Measurements from ENCODE around the gene HSPA14.
"Not testable (repeated sequence)": the region's sequence is repeated elsewhere in the genome, so short reads cannot be mapped to it uniquely, and the experiment has no call there.

The HSPA14 gene

DNA sequence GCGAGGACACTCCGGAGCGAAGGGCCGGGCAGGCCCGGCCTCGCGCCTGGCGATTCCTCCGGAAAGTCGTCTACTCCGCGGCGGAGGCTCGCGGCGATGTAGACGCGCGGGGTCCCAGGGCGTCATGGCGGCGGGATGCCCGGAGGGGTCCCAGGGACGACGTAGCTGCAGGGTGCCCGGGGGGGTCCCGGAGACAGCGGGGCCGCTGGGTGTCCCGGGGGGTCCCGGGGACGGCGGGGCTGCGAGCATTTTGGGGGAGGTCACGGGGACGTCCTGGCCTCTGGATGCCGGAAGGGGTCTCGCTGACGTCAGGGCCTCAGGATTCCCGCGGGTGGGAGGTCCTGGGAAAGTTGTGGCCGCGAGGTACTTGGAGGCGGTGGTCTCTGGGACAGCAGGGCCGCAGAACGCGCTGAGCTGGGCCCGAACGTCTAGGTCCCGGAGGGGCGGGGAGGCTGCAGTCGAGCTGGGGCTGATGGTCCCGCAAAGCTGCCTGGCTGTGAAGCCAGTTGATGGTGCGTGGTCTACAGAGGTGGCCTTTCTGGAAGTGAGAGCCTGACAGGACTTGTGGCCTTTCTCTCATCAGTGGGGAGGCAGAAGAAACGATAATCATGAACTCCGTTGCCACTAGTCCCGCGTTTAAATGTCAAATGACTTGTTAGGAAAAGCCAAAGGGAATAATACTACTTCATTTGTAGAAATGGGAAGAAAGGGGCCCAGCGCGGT, 637 bp downstream of the HSPA14 start:
- DNase-seq = no peak

DNA sequence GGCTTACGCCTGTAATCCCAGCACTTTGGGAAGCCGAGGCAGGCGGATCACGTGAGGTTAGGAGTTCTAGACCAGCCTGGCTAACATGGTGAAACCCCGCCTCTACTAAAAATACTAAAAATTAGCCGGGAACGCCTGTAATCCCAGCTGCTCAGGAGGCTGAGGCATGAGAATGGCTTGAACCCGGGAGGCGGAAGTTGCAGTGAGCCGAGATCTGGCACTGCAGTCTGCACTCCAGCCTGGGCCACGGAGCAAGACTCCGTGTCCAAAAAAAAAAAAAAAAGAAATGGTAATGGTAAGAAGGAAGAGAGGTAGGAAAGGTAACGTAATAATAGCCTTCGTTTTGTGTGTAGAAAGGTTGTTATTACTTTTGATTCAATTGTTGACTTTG, 1.2 kb downstream of the HSPA14 start:
- no peak for DNase-seq

DNA sequence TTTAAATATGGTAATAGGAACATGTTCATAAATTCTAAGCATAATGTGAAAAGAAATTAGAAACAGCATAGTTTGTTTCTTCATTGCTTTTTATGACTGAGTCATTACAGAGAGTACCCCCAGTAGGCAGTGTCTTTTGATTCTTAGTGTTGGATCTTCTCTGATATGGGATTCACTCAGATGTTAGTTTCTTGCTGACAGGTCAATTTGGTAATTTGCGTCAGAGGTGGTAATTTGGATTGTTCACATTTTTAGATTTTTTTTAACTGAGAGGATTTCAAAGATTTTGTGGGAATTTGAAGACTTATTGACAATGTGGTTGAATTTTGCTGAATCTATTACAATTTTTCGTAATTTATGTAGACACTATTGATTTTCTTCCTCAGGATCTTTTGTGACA, 2.1 kb downstream of the HSPA14 start:
- DNase-seq = no peak

DNA sequence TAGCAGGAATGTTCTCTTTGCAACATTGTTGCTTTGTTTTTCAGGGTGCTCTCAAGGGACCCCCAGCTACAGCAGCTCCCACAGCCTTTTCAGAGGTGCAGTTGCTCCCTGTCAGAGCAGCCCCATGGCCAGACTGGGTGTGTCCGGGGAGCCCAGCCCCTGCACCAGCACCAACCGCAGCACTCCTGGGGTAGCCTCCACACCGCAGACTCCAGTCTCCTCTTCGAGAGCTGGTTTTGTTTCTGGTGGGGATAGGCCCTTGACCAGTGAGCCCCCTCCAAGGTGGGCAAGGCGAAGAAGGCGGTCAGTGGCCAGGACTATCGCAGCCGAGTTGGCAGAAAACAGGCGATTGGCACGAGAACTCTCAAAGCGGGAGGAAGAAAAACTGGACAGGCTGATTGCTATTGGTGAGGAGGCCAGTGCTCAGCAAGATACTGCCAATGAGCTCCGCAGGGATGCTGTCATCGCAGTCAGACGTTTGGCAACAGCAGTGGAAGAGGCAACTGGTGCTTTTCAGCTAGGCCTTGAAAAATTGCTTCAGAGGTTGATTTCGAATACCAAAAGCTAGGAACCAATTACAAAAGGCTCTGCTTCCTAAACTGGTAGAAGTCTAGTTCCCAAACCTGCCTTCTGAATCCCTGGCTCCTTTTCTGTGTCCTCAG, 5.4 kb downstream of the HSPA14 start:
- DNase-seq = no peak

DNA sequence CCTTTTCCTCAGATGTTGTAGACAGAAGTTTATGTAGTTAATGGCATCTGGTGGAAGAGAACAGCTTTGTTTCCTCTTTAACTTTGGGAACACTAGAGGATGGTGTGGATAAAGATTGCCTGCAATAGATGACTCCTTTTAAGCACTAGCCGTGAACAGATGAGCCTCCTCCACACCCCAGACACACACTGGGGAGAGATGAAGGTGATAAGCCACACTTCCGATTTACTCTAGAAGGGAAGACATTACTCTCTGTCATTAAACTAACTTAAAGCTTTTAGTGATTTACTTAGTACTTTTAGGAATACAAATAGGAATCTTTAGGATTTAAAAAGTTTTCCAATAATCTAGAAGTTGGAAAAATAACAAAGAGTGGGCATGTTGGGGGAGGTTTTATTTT, 6.8 kb downstream of the HSPA14 start:
- no peak for DNase-seq

DNA sequence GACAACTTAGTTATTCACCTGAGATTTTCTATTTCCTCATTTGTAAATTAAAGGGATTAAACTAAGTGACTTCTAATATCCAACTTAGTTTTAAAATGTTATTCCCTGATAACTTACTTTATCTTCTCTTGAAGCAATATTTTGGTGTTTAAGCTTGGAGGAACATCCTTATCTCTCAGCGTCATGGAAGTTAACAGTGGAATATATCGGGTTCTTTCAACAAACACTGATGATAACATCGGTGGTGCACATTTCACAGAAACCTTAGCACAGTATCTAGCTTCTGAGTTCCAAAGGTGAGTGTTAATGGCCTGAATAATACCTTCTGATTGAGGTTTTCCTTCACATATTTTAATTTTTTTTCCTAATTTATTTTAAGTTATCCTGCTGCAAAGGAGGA, 14.1 kb downstream of the HSPA14 start:
- no peak for DNase-seq

DNA sequence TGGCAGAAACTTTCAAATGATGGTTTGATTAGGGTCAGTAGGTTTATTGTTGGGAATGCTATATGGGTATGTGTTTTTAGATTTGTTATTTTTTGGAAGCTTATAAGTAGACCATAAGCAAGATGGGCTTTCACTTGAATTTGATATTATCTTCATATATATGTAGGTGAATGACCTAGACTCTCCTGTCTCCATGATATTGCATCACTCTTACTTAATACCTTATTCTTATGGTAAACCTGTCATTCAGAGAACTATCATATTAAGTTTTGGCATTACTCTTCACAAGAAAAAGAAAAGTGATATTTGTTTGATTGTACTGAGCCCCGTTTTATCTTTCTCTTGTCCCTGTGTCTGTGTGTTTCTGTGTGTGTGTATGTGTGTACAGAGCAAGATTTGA, 17.3 kb downstream of the HSPA14 start:
- DNase-seq = no peak

DNA sequence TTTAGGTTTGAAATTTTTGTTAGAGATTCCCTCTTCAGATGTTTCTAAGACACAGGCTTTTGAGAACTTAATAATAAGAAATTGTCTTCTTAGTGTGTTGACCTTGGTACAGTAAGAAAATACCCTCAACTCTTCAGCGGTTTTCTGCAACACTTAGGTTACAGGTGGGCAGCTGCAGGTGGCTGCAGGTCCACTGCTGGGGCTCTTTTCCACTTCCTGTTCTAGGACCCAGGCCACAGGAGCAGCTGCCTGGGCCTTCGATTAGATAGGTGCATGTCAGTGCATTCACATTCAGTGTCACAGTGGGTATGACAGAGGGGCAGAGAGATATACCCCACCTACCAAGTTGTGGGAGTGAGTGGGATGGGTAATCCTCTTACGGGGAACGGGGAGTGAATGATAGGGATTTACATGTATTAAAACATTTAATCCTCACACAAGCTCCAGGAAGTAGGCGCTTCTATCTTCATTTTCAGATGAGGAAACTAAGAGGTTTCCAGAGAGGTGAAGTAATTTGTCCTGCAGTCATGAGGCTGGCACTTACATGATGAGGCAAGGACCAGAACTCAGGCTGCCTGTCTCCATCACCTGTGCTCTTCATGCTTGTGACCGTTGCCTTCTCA, 20.3 kb downstream of the HSPA14 start:
- DNase-seq = no peak

DNA sequence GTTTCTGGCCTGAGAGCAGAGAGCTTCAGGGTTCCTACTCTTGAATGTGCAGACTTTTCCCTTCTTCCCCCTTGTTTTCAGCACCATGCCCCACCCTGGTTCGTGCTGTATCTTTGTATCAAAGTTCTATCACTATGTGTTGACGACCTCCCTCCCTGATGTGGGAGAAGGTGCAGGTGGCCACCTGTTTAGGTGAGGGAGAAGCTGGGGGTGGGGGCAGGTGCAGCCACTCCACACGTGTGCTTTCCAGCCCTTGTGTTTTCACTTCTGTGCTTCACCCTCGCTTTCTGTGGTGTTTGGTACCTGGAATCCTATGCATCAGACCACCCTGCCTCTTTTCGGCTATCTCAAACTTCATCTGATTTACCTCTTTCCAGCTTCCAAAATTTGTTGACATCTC, 20.9 kb downstream of the HSPA14 start:
- no peak for DNase-seq

DNA sequence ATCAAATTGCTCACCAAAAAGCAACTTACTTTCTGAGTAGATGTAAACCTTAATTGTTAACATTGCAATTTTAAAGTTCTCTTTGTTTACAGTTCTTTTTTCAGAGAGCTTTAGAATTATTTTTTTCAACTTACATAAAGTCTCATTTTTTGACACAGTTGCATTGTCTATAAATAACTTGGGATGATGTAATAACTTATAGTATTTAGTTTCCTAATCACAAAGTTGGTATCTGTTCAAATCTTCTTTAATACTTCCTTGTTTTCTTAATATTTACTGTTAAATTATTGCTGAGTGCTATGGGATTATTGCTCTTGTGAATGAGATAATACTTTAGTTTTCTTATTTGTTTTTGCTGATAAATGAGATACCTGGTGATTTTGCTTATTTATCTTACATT, 21.7 kb downstream of the HSPA14 start:
- DNase-seq = no peak

DNA sequence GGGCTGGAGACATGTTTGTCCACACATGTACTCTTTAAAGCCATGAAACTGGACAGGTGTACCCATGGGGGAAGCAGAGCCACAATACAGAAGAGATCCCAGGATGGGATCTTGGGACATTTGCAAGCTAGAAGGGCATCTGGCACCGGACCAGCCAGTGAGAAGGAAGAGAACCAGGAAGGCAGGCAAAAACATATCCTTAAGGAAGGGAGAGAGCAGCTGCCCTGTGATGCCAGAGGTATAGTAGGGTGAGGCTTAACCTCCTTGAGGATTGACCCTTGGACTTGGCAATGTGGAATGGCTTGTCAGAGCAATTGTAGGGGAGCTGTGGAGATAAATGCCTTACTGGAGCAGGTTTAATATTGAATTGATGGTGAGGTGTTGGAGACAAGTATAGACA, 22.7 kb downstream of the HSPA14 start:
- DNase-seq = no peak

DNA sequence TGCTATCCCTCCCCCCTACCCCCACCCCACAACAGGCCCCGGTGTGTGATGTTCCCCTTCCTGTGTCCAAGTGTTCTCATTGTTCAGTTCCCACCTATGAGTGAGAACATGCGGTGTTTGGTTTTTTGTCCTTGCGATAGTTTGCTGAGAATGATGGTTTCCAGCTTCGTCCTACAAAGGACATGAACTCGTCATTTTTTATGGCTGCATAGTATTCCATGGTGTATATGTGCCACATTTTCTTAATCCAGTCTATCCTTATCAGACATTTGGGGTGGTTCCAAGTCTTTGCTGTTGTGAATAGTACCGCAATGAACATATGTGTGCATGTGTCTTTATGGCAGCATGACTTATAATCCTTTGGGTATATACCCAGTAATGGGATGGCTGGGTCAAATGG, 26.4 kb downstream of the HSPA14 start:
- DNase-seq = not testable (repeated sequence)

DNA sequence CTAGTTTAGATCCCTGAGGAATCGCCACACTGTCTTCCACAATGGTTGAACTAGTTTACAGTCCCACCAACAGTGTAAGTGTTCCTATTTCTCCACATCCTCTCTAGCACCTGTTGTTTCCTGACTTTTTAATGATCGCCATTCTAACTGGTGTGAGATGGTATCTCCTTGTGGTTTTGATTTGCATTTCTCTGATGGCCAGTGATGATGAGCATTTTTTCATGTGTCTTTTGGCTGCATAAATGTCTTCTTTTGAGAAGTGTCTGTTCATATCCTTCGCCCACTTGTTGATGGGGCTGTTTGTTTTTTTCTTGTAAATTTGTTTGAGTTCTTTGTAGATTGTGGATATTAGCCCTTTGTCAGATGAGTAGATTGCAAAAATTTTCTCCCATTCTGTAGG, 26.8 kb downstream of the HSPA14 start:
- not testable (repeated sequence) for DNase-seq

DNA sequence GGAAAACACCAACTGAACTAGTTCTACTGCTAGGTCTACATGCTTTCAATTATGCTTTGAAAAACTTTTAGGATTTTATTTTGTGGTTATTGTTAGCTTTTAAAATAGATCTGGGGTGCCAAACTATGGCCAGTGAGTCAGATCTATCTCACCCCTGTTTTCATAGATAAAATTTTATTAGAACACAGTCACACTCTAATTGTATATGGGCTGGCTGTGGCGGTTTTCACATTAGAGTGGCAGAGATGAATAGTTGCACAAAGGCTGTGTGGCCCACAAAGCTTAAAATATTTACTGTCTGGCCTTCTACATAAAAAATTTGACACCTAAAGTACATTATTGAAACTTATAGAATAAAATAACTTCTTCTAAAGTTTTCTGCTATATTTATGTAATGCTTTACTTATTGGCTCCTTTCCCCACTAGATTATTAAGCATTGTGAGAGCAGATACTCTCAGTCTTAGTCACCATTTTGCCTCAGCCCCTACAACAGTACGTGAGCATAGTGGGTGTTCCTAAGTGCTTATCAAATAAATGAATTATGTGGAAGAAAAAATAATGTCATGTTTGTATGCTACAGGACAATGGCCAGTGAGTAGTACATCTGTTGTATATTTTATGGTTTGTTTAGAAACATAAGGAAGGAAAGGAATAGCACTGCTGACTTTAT, 35.1 kb downstream of the HSPA14 start:
- no peak for DNase-seq

DNA sequence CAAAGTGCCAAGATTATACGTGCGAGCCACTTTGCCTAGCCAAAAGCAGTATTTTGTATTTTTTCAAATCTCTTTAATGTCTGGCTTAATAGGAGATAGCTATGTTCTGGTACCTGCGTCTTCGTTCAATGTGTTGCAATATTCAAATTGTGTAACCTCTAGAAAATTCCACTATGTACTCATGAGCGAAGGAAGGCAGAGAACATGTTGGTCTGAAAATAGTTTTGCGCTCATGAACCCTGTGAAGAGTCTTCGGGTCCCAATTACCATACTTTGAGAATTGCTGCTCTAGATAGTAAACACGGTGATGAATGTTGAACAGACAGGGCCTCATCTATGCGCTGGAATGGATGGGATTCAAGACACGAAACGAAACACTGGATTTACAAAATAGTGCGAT, 37.8 kb downstream of the HSPA14 start:
- no peak for DNase-seq

DNA sequence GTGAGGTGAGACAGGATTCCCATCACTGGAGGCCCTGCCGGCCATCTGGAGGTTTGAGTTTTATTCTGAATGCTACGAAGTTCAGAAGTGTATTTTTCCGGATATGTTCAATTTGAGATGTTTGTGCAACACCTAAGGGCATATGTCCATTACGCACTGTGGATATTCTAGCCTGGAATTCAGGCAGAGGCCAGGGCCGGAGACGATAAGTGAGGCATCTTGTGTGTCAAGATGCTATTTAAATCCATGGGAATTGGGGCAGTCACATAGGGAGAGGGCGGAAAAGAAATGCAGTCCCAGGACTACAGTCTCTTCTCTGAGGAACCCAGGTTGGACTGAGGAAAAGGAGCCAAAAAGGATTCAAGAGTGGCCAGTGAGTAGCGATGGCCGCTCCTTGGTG, 38.7 kb downstream of the HSPA14 start:
- no peak for DNase-seq

DNA sequence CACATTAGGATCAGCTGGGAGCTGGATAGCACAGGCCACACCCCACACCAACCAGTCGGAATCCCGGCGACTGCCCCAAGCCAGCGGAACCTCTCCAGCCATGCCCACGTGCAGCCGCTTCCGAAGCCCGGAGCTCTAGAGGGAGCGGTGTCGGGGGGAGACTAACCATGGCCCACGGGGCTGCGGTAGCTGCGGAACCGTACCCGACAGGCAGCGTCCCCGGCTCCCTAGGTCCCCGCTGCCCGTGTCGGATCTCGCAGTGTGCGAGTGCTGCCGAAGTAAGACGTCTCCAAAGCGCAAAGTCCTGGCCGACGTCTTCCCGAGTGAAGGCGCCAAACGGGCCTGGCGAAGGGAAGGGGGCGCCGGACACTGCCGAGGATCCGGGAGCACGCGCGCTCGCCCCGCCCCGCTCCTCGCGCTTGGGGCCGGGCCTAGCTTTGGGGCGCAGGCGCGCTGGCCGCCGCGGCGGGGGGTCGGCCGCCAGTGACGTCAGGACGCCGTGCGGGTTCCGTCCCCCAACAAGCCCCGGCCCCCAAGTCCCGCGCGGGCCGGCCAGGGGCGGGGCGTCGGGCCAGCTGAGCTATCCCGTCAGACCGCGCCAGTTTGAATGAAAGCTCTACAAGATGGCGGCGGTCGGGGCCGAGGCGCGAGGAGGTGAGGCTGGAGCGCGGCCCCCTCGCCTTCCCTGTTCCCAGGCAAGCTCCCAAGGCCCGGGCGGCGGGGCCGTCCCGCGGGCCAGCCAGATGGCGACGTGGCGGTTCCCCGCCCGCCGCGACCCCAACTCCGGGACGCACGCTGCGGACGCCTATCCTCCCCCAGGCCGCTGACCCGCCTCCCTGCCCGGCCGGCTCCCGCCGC, 40.4 kb downstream of the HSPA14 start, which contains the start of gene SUV39H2:
Gene SUV39H2, plus strand, starts transcription at position 601 of the 858 bp plus-strand sequence. Its CDS starts 23 bp downstream, at position 624.
- DNase-seq = peak; percentile 62

DNA sequence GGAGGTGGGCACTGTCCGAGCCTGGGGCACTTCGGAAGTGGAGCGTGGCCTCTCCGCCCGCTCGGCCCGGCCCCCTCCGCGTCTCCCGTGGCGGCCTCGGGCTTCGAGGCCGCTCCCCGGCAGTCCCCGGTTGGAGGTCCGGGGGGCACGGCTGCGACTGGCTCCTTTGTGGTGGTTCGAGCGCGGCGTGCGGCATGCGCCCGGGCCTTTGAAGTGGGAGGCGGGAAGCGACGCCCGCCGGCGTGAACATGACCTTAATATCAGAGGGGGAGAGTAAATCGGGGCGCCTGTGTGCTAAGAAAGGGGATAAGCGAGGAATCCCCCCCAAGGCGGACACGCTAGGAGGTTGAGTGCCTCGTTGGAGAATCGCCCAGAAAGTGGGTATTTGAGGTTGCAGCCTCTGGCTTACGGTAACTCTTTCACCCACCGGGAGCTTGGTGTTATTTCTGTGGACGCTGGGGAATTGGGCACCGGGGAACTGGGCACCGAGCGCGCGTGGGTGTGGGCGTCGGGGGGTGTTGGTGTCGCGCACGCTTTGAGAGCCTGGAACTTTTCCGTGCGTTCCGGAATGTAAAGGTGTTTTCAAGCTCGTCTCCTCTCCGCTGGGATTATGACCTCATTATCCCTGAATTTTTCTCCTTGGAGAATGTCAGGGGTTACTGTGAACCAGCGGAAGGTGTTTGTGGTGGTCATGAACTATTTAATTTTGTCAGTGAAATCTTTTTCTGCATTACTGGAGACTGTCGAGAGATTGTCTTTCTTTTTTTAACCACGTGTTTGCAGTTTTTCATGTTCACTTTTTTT, 41.2 kb downstream of the HSPA14 start:
- DNase-seq = no peak

DNA sequence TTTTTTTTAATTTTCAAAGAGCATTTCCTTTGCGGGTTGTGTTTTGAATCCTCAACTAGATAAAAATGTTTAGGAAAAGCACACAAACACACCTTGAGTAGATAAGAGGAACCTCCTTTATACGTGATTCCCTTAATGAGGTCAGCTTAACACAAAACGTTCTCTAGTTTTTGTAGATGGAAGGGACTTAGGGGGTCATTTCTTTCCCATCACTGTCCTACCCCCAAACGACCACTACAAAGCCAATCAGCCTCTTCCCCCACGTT, 41.8 kb downstream of the HSPA14 start:
- DNase-seq = no peak

DNA sequence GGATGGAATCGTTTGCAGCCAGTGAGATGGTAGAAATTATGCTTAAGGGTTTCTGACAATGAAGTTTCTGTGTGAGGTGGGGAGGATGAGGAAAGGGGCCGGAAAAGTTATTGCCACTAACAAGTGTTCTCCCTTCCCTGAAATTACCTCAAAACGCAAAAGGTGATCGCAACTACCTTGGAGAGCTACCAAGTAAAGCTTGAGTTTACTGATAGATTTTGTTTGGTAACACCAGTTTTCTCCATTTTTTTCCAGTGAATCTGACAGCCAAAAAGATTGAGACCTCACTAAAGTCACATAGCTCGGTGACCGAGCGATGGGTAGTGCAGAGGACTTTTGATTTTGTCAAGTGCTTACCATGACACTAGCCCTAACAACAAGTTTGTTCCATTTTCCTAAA, 42.1 kb downstream of the HSPA14 start:
- DNase-seq = no peak

DNA sequence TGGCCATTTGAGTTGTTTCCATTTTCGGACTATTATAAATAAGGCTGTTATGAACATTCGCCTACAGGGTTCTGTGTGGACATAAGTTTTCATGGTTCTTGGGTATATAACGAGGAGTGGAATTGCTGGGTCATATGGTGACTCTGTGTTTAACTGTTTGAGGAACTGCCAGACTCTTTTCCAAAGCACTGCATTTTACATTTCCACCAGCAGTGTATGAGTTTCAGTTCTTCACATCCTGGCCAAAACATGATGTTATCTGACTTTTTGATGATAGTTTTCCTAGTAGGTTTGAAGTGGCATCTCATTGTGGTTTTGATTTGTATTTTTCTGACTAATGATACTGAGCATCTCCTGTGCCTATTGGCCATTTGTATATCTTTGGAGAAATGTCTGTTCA, 46.0 kb downstream of the HSPA14 start:
- no peak for DNase-seq

DNA sequence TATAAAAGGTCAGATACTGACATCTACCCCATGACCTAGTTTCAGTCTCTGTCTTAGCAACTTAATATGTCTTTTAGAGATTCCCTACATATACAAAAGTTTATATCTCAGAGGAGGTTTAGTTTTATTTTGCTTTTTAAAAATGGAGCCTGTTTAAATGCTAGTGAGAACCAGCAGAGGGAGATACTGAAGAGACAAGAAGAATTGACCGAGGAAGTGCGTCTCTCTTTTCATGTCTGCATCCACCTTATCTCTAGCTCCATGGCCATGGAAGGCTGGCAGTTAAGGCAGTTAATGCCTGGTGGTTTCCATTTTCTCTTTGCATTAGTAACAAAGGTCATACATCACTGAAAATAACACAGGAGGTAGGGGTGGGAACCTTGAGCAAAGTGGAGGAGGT, 51.2 kb downstream of the HSPA14 start:
- DNase-seq = no peak
